ENCODE results near the gene SPAG4. TPM values are rescaled to one million over a fixed set of nuclear protein-coding genes. Genes with fewer than 3 reads are reported as not detected.

The SPAG4 gene
- total RNA-seq, 1 donor from 2014 or later, result 1.2 TPM

GRCh38 chr20:35635652-35636051 is 20.0 kb downstream of the SPAG4 start:
- Histone ChIP-seq H4K20me1 (ENCODE audit: insufficient read depth, low read length) (peaks cover 89% of the 10 kb centered on the region), H3K9me3 (ENCODE audit: insufficient read depth, low read depth, low read length) (no peaks in the 10 kb centered on the region), H3K4me2 (ENCODE audit: low read length) (no peak overlapping the region), H3K27ac (ENCODE audit: low read depth, low read length) (no peak overlapping the region), H3K27me3 (ENCODE audit: insufficient read depth, low read length) (no peaks in the 10 kb centered on the region), H3K9ac (ENCODE audit: low read length) (no peak overlapping the region), H3K36me3 (ENCODE audit: insufficient read depth, low read length) (peaks cover 10% of the 10 kb centered on the region), H2AFZ (ENCODE audit: low read depth, low read length) (no peak overlapping the region), H3K79me2 (ENCODE audit: insufficient read depth, low read length) (peaks cover 80% of the 10 kb centered on the region), H3K4me3 (ENCODE audit: insufficient read depth, low read depth, low read length) (no peak overlapping the region), H3K4me1 (ENCODE audit: insufficient read depth, low read length) (peaks cover 11% of the 10 kb centered on the region)
- H3K27ac Mint-ChIP-seq (ENCODE audit: unreplicated experiment), result no peak overlapping the region
- no peaks in the 10 kb centered on the region for H3K27me3 Mint-ChIP-seq (ENCODE audit: low read depth, unreplicated experiment)
- no peaks in the 10 kb centered on the region for H3K9me3 Mint-ChIP-seq (ENCODE audit: unreplicated experiment)
- H3K36me3 Mint-ChIP-seq (ENCODE audit: low read depth, unreplicated experiment), result peaks cover 9% of the 10 kb centered on the region
- H3K4me3 Mint-ChIP-seq (ENCODE audit: unreplicated experiment), result no peak overlapping the region
- DNase-seq (ENCODE audit: low read depth), result no peak
- no peak for FAIRE-seq
- peaks cover 27% of the 10 kb centered on the region for H3K4me1 Mint-ChIP-seq (ENCODE audit: low read depth, unreplicated experiment)
- no peak for TF ChIP-seq CTCF (IDR thresholded peaks at IDR 0.05; ENCODE audit: insufficient read depth, low read depth, low read length)
- no peak for TF ChIP-seq EZH2 (IDR thresholded peaks at IDR 0.05; ENCODE audit: insufficient read depth, low read length)

- Mint-ChIP-seq H3K27me3 (ENCODE audit: low read depth, unreplicated experiment) (no peaks in the 10 kb centered on the region), H3K4me3 (ENCODE audit: unreplicated experiment) (no peak overlapping the region), H3K27ac (ENCODE audit: unreplicated experiment) (no peak overlapping the region), H3K36me3 (ENCODE audit: low read depth, unreplicated experiment) (peaks cover 9% of the 10 kb centered on the region), H3K9me3 (ENCODE audit: unreplicated experiment) (no peaks in the 10 kb centered on the region), H3K4me1 (ENCODE audit: low read depth, unreplicated experiment) (peaks cover 27% of the 10 kb centered on the region)
- DNase-seq (ENCODE audit: low read depth), result no peak
- no peak overlapping the region for H2AFZ ChIP-seq (ENCODE audit: low read depth, low read length)
- peaks cover 89% of the 10 kb centered on the region for H4K20me1 ChIP-seq (ENCODE audit: insufficient read depth, low read length)
- H3K79me2 ChIP-seq (ENCODE audit: insufficient read depth, low read length), result peaks cover 84% of the 10 kb centered on the region
- no peak overlapping the region for H3K4me2 ChIP-seq (ENCODE audit: low read length)
- TF ChIP-seq CTCF (IDR thresholded peaks at IDR 0.05; ENCODE audit: insufficient read depth, low read depth, low read length) (no peak), EZH2 (IDR thresholded peaks at IDR 0.05; ENCODE audit: insufficient read depth, low read length) (no peak)
- H3K9me3 ChIP-seq (ENCODE audit: insufficient read depth, low read depth, low read length), result no peaks in the 10 kb centered on the region
- H3K4me1 ChIP-seq (ENCODE audit: insufficient read depth, low read length), result peaks cover 11% of the 10 kb centered on the region
- H3K36me3 ChIP-seq (ENCODE audit: insufficient read depth, low read length), result peaks cover 6% of the 10 kb centered on the region
- no peaks in the 10 kb centered on the region for H3K27me3 ChIP-seq (ENCODE audit: insufficient read depth, low read length)
- H3K4me3 ChIP-seq (ENCODE audit: insufficient read depth, low read depth, low read length), result no peak overlapping the region
- H3K9ac ChIP-seq (ENCODE audit: low read length), result no peak overlapping the region
- FAIRE-seq, result no peak
- H3K27ac ChIP-seq (ENCODE audit: low read depth, low read length), result no peak overlapping the region
Measured at GRCh38 chr20:35636095-35636494, 20.5 kb downstream of the SPAG4 start.

GRCh38 chr20:35637276-35637675 is 21.6 kb downstream of the SPAG4 start:
- DNase-seq (ENCODE audit: low read depth) (no peak), FAIRE-seq (no peak)
- no peaks in the 10 kb centered on the region for H3K9me3 Mint-ChIP-seq (ENCODE audit: unreplicated experiment)
- H3K27ac Mint-ChIP-seq (ENCODE audit: unreplicated experiment), result no peak overlapping the region
- no peak overlapping the region for H3K4me3 ChIP-seq (ENCODE audit: insufficient read depth, low read depth, low read length)
- peaks cover 94% of the 10 kb centered on the region for H3K79me2 ChIP-seq (ENCODE audit: insufficient read depth, low read length)
- no peak for TF ChIP-seq CTCF (IDR thresholded peaks at IDR 0.05; ENCODE audit: insufficient read depth, low read depth, low read length)
- TF ChIP-seq EZH2 (IDR thresholded peaks at IDR 0.05; ENCODE audit: insufficient read depth, low read length), result no peak
- peaks cover 27% of the 10 kb centered on the region for H3K4me1 Mint-ChIP-seq (ENCODE audit: low read depth, unreplicated experiment)
- no peak overlapping the region for H2AFZ ChIP-seq (ENCODE audit: low read depth, low read length)
- H3K27ac ChIP-seq (ENCODE audit: low read depth, low read length), result no peak overlapping the region
- H3K9me3 ChIP-seq (ENCODE audit: insufficient read depth, low read depth, low read length), result no peaks in the 10 kb centered on the region
- no peak overlapping the region for H3K9ac ChIP-seq (ENCODE audit: low read length)
- peaks cover 11% of the 10 kb centered on the region for H3K4me1 ChIP-seq (ENCODE audit: insufficient read depth, low read length)
- H3K36me3 Mint-ChIP-seq (ENCODE audit: low read depth, unreplicated experiment), result peaks cover 12% of the 10 kb centered on the region
- H3K4me2 ChIP-seq (ENCODE audit: low read length), result peak overlapping the region; percentile 10
- H3K27me3 Mint-ChIP-seq (ENCODE audit: low read depth, unreplicated experiment), result no peaks in the 10 kb centered on the region
- no peaks in the 10 kb centered on the region for H3K27me3 ChIP-seq (ENCODE audit: insufficient read depth, low read length)
- H3K4me3 Mint-ChIP-seq (ENCODE audit: unreplicated experiment), result peak overlapping the region; percentile 11
- peaks cover 91% of the 10 kb centered on the region for H4K20me1 ChIP-seq (ENCODE audit: insufficient read depth, low read length)
- no peaks in the 10 kb centered on the region for H3K36me3 ChIP-seq (ENCODE audit: insufficient read depth, low read length)

Measured in astrocyte (in vitro differentiated cells and primary cell).